K562 (cell line): ENCODE measurements around the gene GPC1. TPM values are rescaled to one million over a fixed set of nuclear protein-coding genes. Genes with fewer than 3 reads are reported as not detected.

Experiments used
- ATAC-seq: fragments of 200-7000 bp; cut with Tn5 transposase; 3 replicates; pipeline ENCODE4 v1.9.1; 2020; ENCODE audit warnings: moderate library complexity
- BruUV-seq: library from RNA; stranded (reverse); fragments of 400-500 nt; replicated peaks from 2 replicates; lab custom pipeline; 2021; lab: Mats Ljungman, UMichigan
- CTCF ChIA-PET: fragments of 300-600 bp; formaldehyde crosslinking; extraction: SDS; loops from one replicate; lab custom pipeline; 2021; ENCODE audit warnings: low intra/inter-chr PET ratio; lab: Yijun Ruan, JAX
- POLR2A ChIA-PET: fragments of 300-600, 350-650 bp; sonication (Branson Sonifier 250); formaldehyde crosslinking; extraction: SDS; loops from one replicate; lab custom pipeline; 2021; ENCODE audit warnings: antibody characterized with exemption, inconsistent platforms; lab: Yijun Ruan, JAX
- DNase-seq, 4 experiments: peaks; one replicate each; pipeline versions ENCODE4 v3.0.0 to v3.0.0-alpha.2; 2011 to 2018; ENCODE audit warnings: low spot score in 3 of 4, mixed read lengths in 3 of 4; ENCODE audit errors: extremely low read depth in 1 of 4
- FAIRE-seq: peaks from 2 replicates; lab custom pipeline; 2011; peaks lifted over from hg19 to GRCh38; lab: Jason Lieb, UNC
- H2AFZ ChIP-seq: 2 replicates; pipeline ENCODE4 v1.6.0; 2011; ENCODE audit warnings: low read depth, low read length, control low read depth, inconsistent platforms
- H3K27ac ChIP-seq: fragments of 200-600 bp; 3 replicates; pipeline ENCODE4 v1.8.0; 2011; ENCODE audit warnings: low read depth, mild to moderate bottlenecking, control low read depth, inconsistent platforms, low read length, moderate library complexity, mixed read lengths; ENCODE audit errors: extremely low read depth
- H3K27me3 ChIP-seq, 2 experiments: fragments of 300-600 bp in 1 of 2; 2 replicates in 1 of 2; 3 replicates in 1 of 2; pipeline versions ENCODE4 v1.6.0 to v1.8.0; 2011; ENCODE audit warnings: inconsistent platforms in 2 of 2, low read length in 2 of 2, mild to moderate bottlenecking in 1 of 2, mixed read lengths in 1 of 2, moderate library complexity in 1 of 2; ENCODE audit not compliant: control insufficient read depth in 2 of 2, insufficient read depth in 2 of 2
- H3K36me3 ChIP-seq: fragments of 300-600 bp; 3 replicates; pipeline ENCODE4 v1.8.0; 2011; ENCODE audit warnings: mild to moderate bottlenecking, low read length, inconsistent platforms; ENCODE audit not compliant: control insufficient read depth, insufficient read depth
- H3K4me1 ChIP-seq, 2 experiments: fragments of 200-600 bp in 1 of 2; replicated peaks in 1 of 2; 2 replicates in 1 of 2; 3 replicates in 1 of 2; pipeline versions ENCODE4 v1.5.1 to v1.8.0; 2011; ENCODE audit warnings: inconsistent platforms in 2 of 2, low read length in 2 of 2, mild to moderate bottlenecking in 1 of 2, mixed read lengths in 1 of 2, moderate library complexity in 1 of 2; ENCODE audit not compliant: control insufficient read depth in 2 of 2, insufficient read depth in 2 of 2
- H3K4me2 ChIP-seq: 2 replicates; pipeline ENCODE4 v1.6.1; 2011; ENCODE audit warnings: low read length, control low read depth, inconsistent platforms, mixed read lengths; ENCODE audit not compliant: insufficient read depth
- H3K4me3 ChIP-seq: fragments of 200-600 bp; sonication (generic), shearing (Covaris generic); 2 replicates; pipeline ENCODE4 v1.5.1; 2016; ENCODE audit warnings: control low read depth, inconsistent platforms
- H3K79me2 ChIP-seq: fragments of 200-600 bp; 3 replicates; pipeline ENCODE4 v1.8.0; 2011; ENCODE audit warnings: low read length, inconsistent platforms; ENCODE audit not compliant: control insufficient read depth, insufficient read depth
- H3K9ac ChIP-seq, 2 experiments: 2 replicates each; pipeline versions ENCODE4 v1.6.0 to v1.6.1; 2011; ENCODE audit warnings: low read depth in 2 of 2, low read length in 2 of 2, control low read depth in 1 of 2, inconsistent platforms in 1 of 2, mild to moderate bottlenecking in 1 of 2, mixed read lengths in 1 of 2; ENCODE audit not compliant: insufficient read depth in 1 of 2
- H3K9me1 ChIP-seq: one replicate; pipeline ENCODE4 v1.6.0; 2011; ENCODE audit warnings: inconsistent platforms, mild to moderate bottlenecking, low read length, moderate library complexity; ENCODE audit not compliant: control insufficient read depth, insufficient read depth
- H3K9me3 ChIP-seq: replicated peaks from 2 replicates; pipeline ENCODE4 v1.5.1; 2011; ENCODE audit warnings: low read depth, low read length, inconsistent platforms; ENCODE audit not compliant: control insufficient read depth, insufficient read depth
- H4K20me1 ChIP-seq: replicated peaks from 2 replicates; pipeline ENCODE4 v1.6.1; 2011; ENCODE audit warnings: low read length, inconsistent platforms, mixed read lengths; ENCODE audit not compliant: control insufficient read depth, insufficient read depth
- CXXC5 ChIP-seq: fragments of 250-450 bp; sonication (Bioruptor Pico); IDR thresholded peaks from 2 replicates; pipeline ENCODE4 v1.8.0; 2022; ENCODE audit warnings: inconsistent platforms, mild to moderate bottlenecking, moderate library complexity
- E2F6 ChIP-seq, 2 experiments: IDR thresholded peaks; 2 replicates each; pipeline ENCODE4 v1.6.1; 2011; ENCODE audit warnings: borderline replicate concordance in 1 of 2, control low read depth in 1 of 2, low read depth in 1 of 2, low read length in 1 of 2, mild to moderate bottlenecking in 1 of 2, mixed read lengths in 1 of 2, moderate library complexity in 1 of 2; ENCODE audit not compliant: insufficient read depth in 1 of 2, insufficient read length in 1 of 2, poor library complexity in 1 of 2, severe bottlenecking in 1 of 2; ENCODE audit errors: extremely low read depth in 1 of 2
- ELF2 ChIP-seq: fragments of 250-450 bp; sonication (Bioruptor Pico); IDR thresholded peaks from 2 replicates; pipeline ENCODE4 v1.5.0; 2021; ENCODE audit warnings: mild to moderate bottlenecking
- GATAD2A ChIP-seq: fragments of 450-650 bp; IDR thresholded peaks from 2 replicates; pipeline ENCODE4 v1.6.1; 2017
- GATAD2B ChIP-seq: fragments of 450-650 bp; IDR thresholded peaks from 2 replicates; pipeline ENCODE4 v1.6.1; 2017; ENCODE audit warnings: mild to moderate bottlenecking, borderline replicate concordance
- NKRF ChIP-seq: fragments of 450-650 bp; IDR thresholded peaks from 2 replicates; pipeline ENCODE4 v1.6.1; 2016; ENCODE audit warnings: borderline replicate concordance
- PHF20 ChIP-seq: fragments of 450-650 bp; IDR thresholded peaks from 2 replicates; pipeline ENCODE4 v1.6.1; 2018; ENCODE audit not compliant: partially characterized antibody
- POLR2G ChIP-seq: fragments of 200-400 bp; formaldehyde crosslinking; IDR thresholded peaks from 2 replicates; pipeline ENCODE4 v1.6.1; 2017; ENCODE audit warnings: low read depth, mild to moderate bottlenecking, antibody characterized with exemption, low read length, moderate library complexity
- PREB ChIP-seq: sonication (generic); formaldehyde crosslinking; IDR thresholded peaks from 2 replicates; pipeline ENCODE4 v1.8.1; 2023; ENCODE audit warnings: mild to moderate bottlenecking, missing genetic modification reagents
- SRSF9 ChIP-seq: fragments of 200-400 bp; formaldehyde crosslinking; IDR thresholded peaks from 2 replicates; pipeline ENCODE4 v1.6.1; 2017; ENCODE audit warnings: low read depth, low read length, borderline replicate concordance
- ZNF280B ChIP-seq: fragments of 250-450 bp; sonication (Bioruptor Pico); IDR thresholded peaks from 2 replicates; pipeline ENCODE4 v1.5.1; 2021; ENCODE audit warnings: mild to moderate bottlenecking
- ZNF586 ChIP-seq: fragments of 450-650 bp; formaldehyde crosslinking; conservative IDR thresholded peaks from 2 replicates; pipeline ENCODE4 v1.4.0; 2020; ENCODE audit warnings: mild to moderate bottlenecking, moderate library complexity
- WGBS: fragments of 100-300 bp; shearing (Covaris generic); methylation state at CpG from one replicate; pipeline ENCODE4 v1.1.6; 2016; ENCODE audit warnings: low coverage, mixed read lengths; ENCODE audit not compliant: insufficient coverage; ENCODE audit errors: missing lambda C conversion rate; 5-methylcytosine and 5-hydroxymethylcytosine counted together
- in situ Hi-C: fragments of 300-500 bp; cut with MboI; formaldehyde crosslinking; loops from 4 replicates; pipeline ENCODE4 v1.15.0; 2018; ENCODE audit warnings: inconsistent platforms, mixed read lengths
- intact Hi-C: fragments of 100-400 bp; cut with micrococcal nuclease; formaldehyde crosslinking; loops from 2 replicates; pipeline ENCODE4 v1.14.2; 2022
- polyA plus RNA-seq, 8 experiments: library from polyadenylated mRNA; depleted of rRNA in 4 of 8; stranded (reverse) in 5 of 8; unstranded in 3 of 8; fragments of >200 nt; fragmentation: Nextera tagmentation in 2 of 8; fragmentation: Illumina TruSeq in 1 of 8; extraction: Ambion mirVana in 2 of 8; extraction: Trizol in 1 of 8; gene quantifications; 2 replicates each; pipeline versions ENCODE4 v1.2.1 to v1.2.3, GENCODE V29; 2011 to 2014; ENCODE audit warnings: inconsistent platforms in 1 of 8, missing spikeins in 1 of 8
- total RNA-seq, 7 experiments: library from RNA; depleted of rRNA in 6 of 7; stranded (reverse); fragments of >200 nt in 6 of 7; fragmentation: Illumina TruSeq in 2 of 7; extraction: Trizol in 2 of 7; gene quantifications; 2 replicates each; pipeline versions ENCODE4 v1.2.1 to v1.2.3, GENCODE V29; 2011 to 2021; ENCODE audit warnings: low replicate concordance in 1 of 7

GPC1 gene
- total and polyA plus RNA-seq, 9 of the 15 experiments (the other 6 are each of a cell fraction or from before 2014, with no cell fraction given), result 0.07 to 0.82 (median 0.14) TPM; not detected in 3

- TF ChIP-seq PHF20 (no peak), GATAD2A (no peak), NKRF (no peak), ZNF586 (CRISPR knock-in tag) (no peak)
- TF ChIP-seq, all 486 proteins: peak for 0
These were observed 16.5 kb downstream of the GPC1 start (continued) for GRCh38 chr2:240451791-240452461.

GRCh38 chr2:240452462-240453256 is 17.2 kb downstream of the GPC1 start:
- H3K4me3 ChIP-seq, result peak overlapping the region; percentile 16; the same call in 1 of the 2 replicates
- FAIRE-seq, result no peak
- peak; percentile 72 to 93 (median 90) for DNase-seq
- H3K4me1 ChIP-seq, result peaks cover 0 to 47% of the 10 kb centered on the region in 2 experiments; a peak in 2 of 5 replicates
- H3K9me3 ChIP-seq, result no peaks in the 10 kb centered on the region
- no peak overlapping the region for H3K27ac ChIP-seq
- peak overlapping the region in 1 of 2 experiments; percentile 58; a peak in 1 of 4 replicates for H3K9ac ChIP-seq
- 2% methylated on average over 21 of the region's 103 CpGs for WGBS
- no peak overlapping the region for H2AFZ ChIP-seq
- peaks cover 5% of the 10 kb centered on the region for H4K20me1 ChIP-seq
- ATAC-seq, result peak; percentile 91
- H3K27me3 ChIP-seq, result peaks cover 0 to 71% of the 10 kb centered on the region in 2 experiments; a peak in 3 of 5 replicates
- H3K36me3 ChIP-seq, result no peaks in the 10 kb centered on the region
- in situ Hi-C loops, result no loop called here
- H3K4me2 ChIP-seq, result no peak overlapping the region; the same call in 1 of the 2 replicates
- H3K9me1 ChIP-seq, result no peaks in the 10 kb centered on the region
- H3K79me2 ChIP-seq, result no peaks in the 10 kb centered on the region
- POLR2A ChIA-PET, result no interaction called here
- CTCF ChIA-PET, result no interaction called here
- BruUV-seq, result no TSS peak
- intact Hi-C loops, result no loop called here
- TF ChIP-seq GATAD2B, result no peak
- no peak for TF ChIP-seq SRSF9
- TF ChIP-seq CXXC5 (CRISPR knock-in tag), result 0 out of 2 replicates have a peak, but pooled peaks have one; percentile 25
- TF ChIP-seq PREB (CRISPR knock-in tag), result no peak
- TF ChIP-seq ZNF280B (CRISPR knock-in tag), result no peak
- 0 out of 2 replicates have a peak, but pooled peaks have one; percentile 20 for TF ChIP-seq POLR2G
- peak in 1 of 2 experiments; percentile 59 for TF ChIP-seq E2F6 (IDR thresholded peaks at IDR 0.05; ENCODE audit: borderline replicate concordance in 1 of 2, extremely low read depth in 1 of 2, insufficient read depth in 1 of 2, insufficient read length in 1 of 2, low read depth in 1 of 2, low read length in 1 of 2, poor library complexity in 1 of 2, severe bottlenecking in 1 of 2)
- TF ChIP-seq ELF2, result no peak
